GM23338 (cell line): ENCODE results near the gene SHKBP1. TPM values are rescaled to one million over a fixed set of nuclear protein-coding genes. Genes with fewer than 3 reads are reported as not detected.

Source experiments
- ATAC-seq: fragments of 200-7000 bp; cut with Tn5 transposase; 3 replicates; pipeline ENCODE4 v1.9.1; 2020
- DNase-seq: peaks from one replicate; pipeline ENCODE4 v3.0.0-alpha.2; 2015; ENCODE audit warnings: low spot score
- H2AFZ ChIP-seq: fragments of 200-600 bp; sonication (generic); 2 replicates; pipeline ENCODE4 v1.8.0; 2016; ENCODE audit warnings: antibody characterized with exemption, mild to moderate bottlenecking, moderate library complexity
- H3F3A ChIP-seq: fragments of 200-600 bp; sonication (generic); replicated peaks from 2 replicates; pipeline ENCODE4 v1.8.0; 2017; ENCODE audit warnings: antibody characterized with exemption, mixed run types, low read depth
- H3K27ac ChIP-seq: fragments of 200-600 bp; sonication (generic); 2 replicates; pipeline ENCODE4 v1.6.1; 2016; ENCODE audit warnings: low read depth
- H3K27me3 ChIP-seq: fragments of 200-600 bp; sonication (generic); 2 replicates; pipeline ENCODE4 v1.8.0; 2016; ENCODE audit warnings: mild to moderate bottlenecking, mixed run types, moderate library complexity; ENCODE audit not compliant: insufficient read depth
- H3K36me3 ChIP-seq: fragments of 200-600 bp; sonication (generic); 2 replicates; pipeline ENCODE4 v1.8.0; 2016; ENCODE audit warnings: mild to moderate bottlenecking; ENCODE audit not compliant: insufficient read depth
- H3K4me1 ChIP-seq: fragments of 200-600 bp; sonication (generic); 2 replicates; pipeline ENCODE4 v1.8.0; 2016; ENCODE audit warnings: mild to moderate bottlenecking, moderate library complexity; ENCODE audit not compliant: insufficient read depth
- H3K4me2 ChIP-seq: fragments of 200-600 bp; sonication (generic); 2 replicates; pipeline ENCODE4 v1.7.1; 2017; ENCODE audit warnings: mixed run types
- H3K4me3 ChIP-seq: fragments of 200-600 bp; sonication (generic); 2 replicates; pipeline ENCODE4 v1.6.1; 2016; ENCODE audit warnings: mixed run types
- H3K79me2 ChIP-seq: fragments of 200-600 bp; sonication (generic); replicated peaks from 2 replicates; pipeline ENCODE4 v1.8.0; 2017; ENCODE audit warnings: mild to moderate bottlenecking; ENCODE audit not compliant: insufficient read depth
- H3K9me2 ChIP-seq: fragments of 200-600 bp; sonication (generic); 2 replicates; pipeline ENCODE4 v1.8.0; 2017; ENCODE audit not compliant: insufficient read depth
- H4K20me1 ChIP-seq: fragments of 200-600 bp; sonication (generic); replicated peaks from 2 replicates; pipeline ENCODE4 v1.8.0; 2017; ENCODE audit warnings: mild to moderate bottlenecking; ENCODE audit not compliant: insufficient read depth
- H3K27ac Mint-ChIP-seq: 2 replicates; pipeline ENCODE4 v1.8.0; 2020; ENCODE audit warnings: inconsistent platforms, mild to moderate bottlenecking, moderate library complexity, mixed read lengths
- H3K27me3 Mint-ChIP-seq: 3 replicates; pipeline ENCODE4 v1.8.0; 2022; ENCODE audit warnings: low read depth, mild to moderate bottlenecking, moderate library complexity, mixed read lengths, inconsistent platforms; ENCODE audit not compliant: insufficient read depth, poor library complexity
- H3K36me3 Mint-ChIP-seq: 3 replicates; pipeline ENCODE4 v1.8.0; 2021; ENCODE audit warnings: low read depth, mild to moderate bottlenecking, inconsistent platforms, moderate library complexity, mixed read lengths
- H3K4me1 Mint-ChIP-seq: 3 replicates; pipeline ENCODE4 v1.8.0; 2020; ENCODE audit warnings: mild to moderate bottlenecking, inconsistent platforms, mixed read lengths
- H3K4me3 Mint-ChIP-seq: 3 replicates; pipeline ENCODE4 v1.8.0; 2021; ENCODE audit warnings: moderate library complexity, mild to moderate bottlenecking, inconsistent platforms, mixed read lengths
- H3K9me3 Mint-ChIP-seq: 3 replicates; pipeline ENCODE4 v1.8.0; 2020; ENCODE audit warnings: moderate library complexity, mild to moderate bottlenecking, inconsistent platforms, mixed read lengths
- CREB1 ChIP-seq: fragments of 250-450 bp; sonication (Bioruptor Pico); IDR thresholded peaks from 2 replicates; pipeline ENCODE4 v1.5.0; 2020; ENCODE audit warnings: low read depth, mild to moderate bottlenecking, moderate library complexity
- EZH2 ChIP-seq: fragments of 200-600 bp; sonication (generic); IDR thresholded peaks from one replicate; pipeline ENCODE4 v1.8.0; 2017; ENCODE audit warnings: antibody characterized with exemption, mild to moderate bottlenecking, low read depth; ENCODE audit not compliant: unreplicated experiment
- EZH2phosphoT487 ChIP-seq: fragments of 200-600 bp; sonication (generic); IDR thresholded peaks from one replicate; pipeline ENCODE4 v1.8.1; 2018; ENCODE audit warnings: antibody characterized with exemption; ENCODE audit not compliant: unreplicated experiment
- JUNB ChIP-seq: IDR thresholded peaks from one replicate; pipeline ENCODE4 v1.6.1; 2016; ENCODE audit warnings: antibody characterized with exemption; ENCODE audit not compliant: unreplicated experiment
- NANOG ChIP-seq: IDR thresholded peaks from 2 replicates; pipeline ENCODE4 v1.6.1; 2016; ENCODE audit warnings: antibody characterized with exemption, borderline replicate concordance
- POLR2AphosphoS5 ChIP-seq: IDR thresholded peaks from 2 replicates; pipeline ENCODE4 v1.6.1; 2016; ENCODE audit warnings: antibody characterized with exemption, low read depth
- STAT1 ChIP-seq: IDR thresholded peaks from one replicate; pipeline ENCODE4 v1.6.1; 2016; ENCODE audit warnings: antibody characterized with exemption; ENCODE audit not compliant: unreplicated experiment
- ZNF114 ChIP-seq: fragments of 250-450 bp; sonication (Bioruptor Pico); IDR thresholded peaks from 2 replicates; pipeline ENCODE4 v1.5.0; 2020; ENCODE audit warnings: mild to moderate bottlenecking, moderate library complexity
- ZNF331 ChIP-seq: fragments of 250-450 bp; sonication (Bioruptor Pico); IDR thresholded peaks from 2 replicates; pipeline ENCODE4 v1.5.0; 2020; ENCODE audit warnings: low read depth, mild to moderate bottlenecking, moderate library complexity
- polyA plus RNA-seq: library from polyadenylated mRNA; unstranded; fragments of >200 nt; fragmentation: Nextera tagmentation; extraction: Ambion mirVana; gene quantifications from 2 replicates; pipeline ENCODE4 v1.2.1, GENCODE V29; 2016
- total RNA-seq: library from RNA; depleted of rRNA; stranded (reverse); fragments of >200 nt; shearing (Covaris generic); gene quantifications from 2 replicates; pipeline ENCODE4 v1.2.3, GENCODE V29; 2014
- TF ChIP-seq, protein P1 (sequence below): IDR thresholded peaks from 2 replicates; pipeline ENCODE4 v1.6.1; 2016; ENCODE audit warnings: antibody characterized with exemption
- TF ChIP-seq, protein P2 (sequence below), 2 experiments: fragments of 200-600 bp in 1 of 2; sonication (generic) in 1 of 2; conservative IDR thresholded peaks; 2 replicates each; pipeline versions ENCODE4 v1.5.1 to v1.6.1; 2016 to 2017; ENCODE audit warnings: antibody characterized with exemption in 2 of 2, low read depth in 2 of 2, mild to moderate bottlenecking in 2 of 2, moderate library complexity in 1 of 2
- TF ChIP-seq, protein P3 (sequence below): IDR thresholded peaks from one replicate; pipeline ENCODE4 v1.6.1; 2018; ENCODE audit warnings: antibody characterized with exemption; ENCODE audit not compliant: unreplicated experiment
- TF ChIP-seq, protein P4 (sequence below): fragments of 250-450 bp; sonication (Bioruptor Pico); IDR thresholded peaks from 2 replicates; pipeline ENCODE4 v1.5.0; 2020; ENCODE audit warnings: mild to moderate bottlenecking, moderate library complexity

The SHKBP1 gene
- total and polyA plus RNA-seq, 2 experiments from 2014 or later: 63.2 to 69.8 TPM

DNA sequence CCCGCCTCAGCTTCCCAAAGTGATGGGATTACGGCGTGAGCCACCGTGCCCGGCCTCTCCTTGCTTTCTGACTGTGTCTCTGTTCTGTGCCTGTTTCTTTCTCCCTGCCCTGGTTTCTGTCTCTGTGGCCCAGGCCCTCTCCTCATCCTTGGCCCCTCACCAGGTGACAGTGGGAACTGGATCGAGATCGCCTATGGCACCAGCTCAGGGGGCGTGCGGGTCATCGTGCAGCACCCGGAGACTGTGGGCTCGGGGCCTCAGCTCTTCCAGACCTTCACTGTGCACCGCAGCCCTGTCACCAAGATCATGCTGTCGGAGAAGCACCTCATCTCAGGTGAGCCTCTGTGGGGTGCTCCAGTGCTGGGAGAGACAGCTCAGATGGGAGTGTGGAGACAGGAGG is 9.9 kb downstream of the SHKBP1 start:
- DNase-seq (no peak), ATAC-seq (no peak)
- Mint-ChIP-seq H3K27me3 (peaks cover 10% of the 10 kb centered on the region), H3K4me3 (no peak overlapping the region), H3K4me1 (no peaks in the 10 kb centered on the region), H3K27ac (no peak overlapping the region), H3K9me3 (no peaks in the 10 kb centered on the region), H3K36me3 (peaks cover 28% of the 10 kb centered on the region)
- no peaks in the 10 kb centered on the region for H3K4me1 ChIP-seq
- H4K20me1 ChIP-seq: peaks cover 4% of the 10 kb centered on the region; the same call in 1 of the 2 replicates
- no peaks in the 10 kb centered on the region for H3K9me2 ChIP-seq
- no peaks in the 10 kb centered on the region for H3K79me2 ChIP-seq
- no peak overlapping the region for H3K4me3 ChIP-seq
- no peak overlapping the region for H3K27ac ChIP-seq
- no peaks in the 10 kb centered on the region for H3K27me3 ChIP-seq
- peaks cover 3% of the 10 kb centered on the region; the same call in 1 of the 2 replicates for H3K36me3 ChIP-seq
- H3K4me2 ChIP-seq: no peak overlapping the region
- TF ChIP-seq NANOG (no peak), POLR2AphosphoS5 (no peak), ZNF114 (CRISPR knock-in tag) (no peak), EZH2phosphoT487 (no peak), JUNB (no peak), CREB1 (no peak), EZH2 (no peak), STAT1 (no peak), ZNF331 (no peak)
- TF ChIP-seq, protein P1, sequence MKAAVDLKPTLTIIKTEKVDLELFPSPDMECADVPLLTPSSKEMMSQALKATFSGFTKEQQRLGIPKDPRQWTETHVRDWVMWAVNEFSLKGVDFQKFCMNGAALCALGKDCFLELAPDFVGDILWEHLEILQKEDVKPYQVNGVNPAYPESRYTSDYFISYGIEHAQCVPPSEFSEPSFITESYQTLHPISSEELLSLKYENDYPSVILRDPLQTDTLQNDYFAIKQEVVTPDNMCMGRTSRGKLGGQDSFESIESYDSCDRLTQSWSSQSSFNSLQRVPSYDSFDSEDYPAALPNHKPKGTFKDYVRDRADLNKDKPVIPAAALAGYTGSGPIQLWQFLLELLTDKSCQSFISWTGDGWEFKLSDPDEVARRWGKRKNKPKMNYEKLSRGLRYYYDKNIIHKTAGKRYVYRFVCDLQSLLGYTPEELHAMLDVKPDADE: no peak
- TF ChIP-seq, protein P2, sequence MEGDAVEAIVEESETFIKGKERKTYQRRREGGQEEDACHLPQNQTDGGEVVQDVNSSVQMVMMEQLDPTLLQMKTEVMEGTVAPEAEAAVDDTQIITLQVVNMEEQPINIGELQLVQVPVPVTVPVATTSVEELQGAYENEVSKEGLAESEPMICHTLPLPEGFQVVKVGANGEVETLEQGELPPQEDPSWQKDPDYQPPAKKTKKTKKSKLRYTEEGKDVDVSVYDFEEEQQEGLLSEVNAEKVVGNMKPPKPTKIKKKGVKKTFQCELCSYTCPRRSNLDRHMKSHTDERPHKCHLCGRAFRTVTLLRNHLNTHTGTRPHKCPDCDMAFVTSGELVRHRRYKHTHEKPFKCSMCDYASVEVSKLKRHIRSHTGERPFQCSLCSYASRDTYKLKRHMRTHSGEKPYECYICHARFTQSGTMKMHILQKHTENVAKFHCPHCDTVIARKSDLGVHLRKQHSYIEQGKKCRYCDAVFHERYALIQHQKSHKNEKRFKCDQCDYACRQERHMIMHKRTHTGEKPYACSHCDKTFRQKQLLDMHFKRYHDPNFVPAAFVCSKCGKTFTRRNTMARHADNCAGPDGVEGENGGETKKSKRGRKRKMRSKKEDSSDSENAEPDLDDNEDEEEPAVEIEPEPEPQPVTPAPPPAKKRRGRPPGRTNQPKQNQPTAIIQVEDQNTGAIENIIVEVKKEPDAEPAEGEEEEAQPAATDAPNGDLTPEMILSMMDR (conservative IDR thresholded peaks at IDR 0.05; ENCODE audit: low read depth in 2 of 2): no peak
- TF ChIP-seq, protein P3, sequence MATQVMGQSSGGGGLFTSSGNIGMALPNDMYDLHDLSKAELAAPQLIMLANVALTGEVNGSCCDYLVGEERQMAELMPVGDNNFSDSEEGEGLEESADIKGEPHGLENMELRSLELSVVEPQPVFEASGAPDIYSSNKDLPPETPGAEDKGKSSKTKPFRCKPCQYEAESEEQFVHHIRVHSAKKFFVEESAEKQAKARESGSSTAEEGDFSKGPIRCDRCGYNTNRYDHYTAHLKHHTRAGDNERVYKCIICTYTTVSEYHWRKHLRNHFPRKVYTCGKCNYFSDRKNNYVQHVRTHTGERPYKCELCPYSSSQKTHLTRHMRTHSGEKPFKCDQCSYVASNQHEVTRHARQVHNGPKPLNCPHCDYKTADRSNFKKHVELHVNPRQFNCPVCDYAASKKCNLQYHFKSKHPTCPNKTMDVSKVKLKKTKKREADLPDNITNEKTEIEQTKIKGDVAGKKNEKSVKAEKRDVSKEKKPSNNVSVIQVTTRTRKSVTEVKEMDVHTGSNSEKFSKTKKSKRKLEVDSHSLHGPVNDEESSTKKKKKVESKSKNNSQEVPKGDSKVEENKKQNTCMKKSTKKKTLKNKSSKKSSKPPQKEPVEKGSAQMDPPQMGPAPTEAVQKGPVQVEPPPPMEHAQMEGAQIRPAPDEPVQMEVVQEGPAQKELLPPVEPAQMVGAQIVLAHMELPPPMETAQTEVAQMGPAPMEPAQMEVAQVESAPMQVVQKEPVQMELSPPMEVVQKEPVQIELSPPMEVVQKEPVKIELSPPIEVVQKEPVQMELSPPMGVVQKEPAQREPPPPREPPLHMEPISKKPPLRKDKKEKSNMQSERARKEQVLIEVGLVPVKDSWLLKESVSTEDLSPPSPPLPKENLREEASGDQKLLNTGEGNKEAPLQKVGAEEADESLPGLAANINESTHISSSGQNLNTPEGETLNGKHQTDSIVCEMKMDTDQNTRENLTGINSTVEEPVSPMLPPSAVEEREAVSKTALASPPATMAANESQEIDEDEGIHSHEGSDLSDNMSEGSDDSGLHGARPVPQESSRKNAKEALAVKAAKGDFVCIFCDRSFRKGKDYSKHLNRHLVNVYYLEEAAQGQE: no peak
- TF ChIP-seq, protein P4, sequence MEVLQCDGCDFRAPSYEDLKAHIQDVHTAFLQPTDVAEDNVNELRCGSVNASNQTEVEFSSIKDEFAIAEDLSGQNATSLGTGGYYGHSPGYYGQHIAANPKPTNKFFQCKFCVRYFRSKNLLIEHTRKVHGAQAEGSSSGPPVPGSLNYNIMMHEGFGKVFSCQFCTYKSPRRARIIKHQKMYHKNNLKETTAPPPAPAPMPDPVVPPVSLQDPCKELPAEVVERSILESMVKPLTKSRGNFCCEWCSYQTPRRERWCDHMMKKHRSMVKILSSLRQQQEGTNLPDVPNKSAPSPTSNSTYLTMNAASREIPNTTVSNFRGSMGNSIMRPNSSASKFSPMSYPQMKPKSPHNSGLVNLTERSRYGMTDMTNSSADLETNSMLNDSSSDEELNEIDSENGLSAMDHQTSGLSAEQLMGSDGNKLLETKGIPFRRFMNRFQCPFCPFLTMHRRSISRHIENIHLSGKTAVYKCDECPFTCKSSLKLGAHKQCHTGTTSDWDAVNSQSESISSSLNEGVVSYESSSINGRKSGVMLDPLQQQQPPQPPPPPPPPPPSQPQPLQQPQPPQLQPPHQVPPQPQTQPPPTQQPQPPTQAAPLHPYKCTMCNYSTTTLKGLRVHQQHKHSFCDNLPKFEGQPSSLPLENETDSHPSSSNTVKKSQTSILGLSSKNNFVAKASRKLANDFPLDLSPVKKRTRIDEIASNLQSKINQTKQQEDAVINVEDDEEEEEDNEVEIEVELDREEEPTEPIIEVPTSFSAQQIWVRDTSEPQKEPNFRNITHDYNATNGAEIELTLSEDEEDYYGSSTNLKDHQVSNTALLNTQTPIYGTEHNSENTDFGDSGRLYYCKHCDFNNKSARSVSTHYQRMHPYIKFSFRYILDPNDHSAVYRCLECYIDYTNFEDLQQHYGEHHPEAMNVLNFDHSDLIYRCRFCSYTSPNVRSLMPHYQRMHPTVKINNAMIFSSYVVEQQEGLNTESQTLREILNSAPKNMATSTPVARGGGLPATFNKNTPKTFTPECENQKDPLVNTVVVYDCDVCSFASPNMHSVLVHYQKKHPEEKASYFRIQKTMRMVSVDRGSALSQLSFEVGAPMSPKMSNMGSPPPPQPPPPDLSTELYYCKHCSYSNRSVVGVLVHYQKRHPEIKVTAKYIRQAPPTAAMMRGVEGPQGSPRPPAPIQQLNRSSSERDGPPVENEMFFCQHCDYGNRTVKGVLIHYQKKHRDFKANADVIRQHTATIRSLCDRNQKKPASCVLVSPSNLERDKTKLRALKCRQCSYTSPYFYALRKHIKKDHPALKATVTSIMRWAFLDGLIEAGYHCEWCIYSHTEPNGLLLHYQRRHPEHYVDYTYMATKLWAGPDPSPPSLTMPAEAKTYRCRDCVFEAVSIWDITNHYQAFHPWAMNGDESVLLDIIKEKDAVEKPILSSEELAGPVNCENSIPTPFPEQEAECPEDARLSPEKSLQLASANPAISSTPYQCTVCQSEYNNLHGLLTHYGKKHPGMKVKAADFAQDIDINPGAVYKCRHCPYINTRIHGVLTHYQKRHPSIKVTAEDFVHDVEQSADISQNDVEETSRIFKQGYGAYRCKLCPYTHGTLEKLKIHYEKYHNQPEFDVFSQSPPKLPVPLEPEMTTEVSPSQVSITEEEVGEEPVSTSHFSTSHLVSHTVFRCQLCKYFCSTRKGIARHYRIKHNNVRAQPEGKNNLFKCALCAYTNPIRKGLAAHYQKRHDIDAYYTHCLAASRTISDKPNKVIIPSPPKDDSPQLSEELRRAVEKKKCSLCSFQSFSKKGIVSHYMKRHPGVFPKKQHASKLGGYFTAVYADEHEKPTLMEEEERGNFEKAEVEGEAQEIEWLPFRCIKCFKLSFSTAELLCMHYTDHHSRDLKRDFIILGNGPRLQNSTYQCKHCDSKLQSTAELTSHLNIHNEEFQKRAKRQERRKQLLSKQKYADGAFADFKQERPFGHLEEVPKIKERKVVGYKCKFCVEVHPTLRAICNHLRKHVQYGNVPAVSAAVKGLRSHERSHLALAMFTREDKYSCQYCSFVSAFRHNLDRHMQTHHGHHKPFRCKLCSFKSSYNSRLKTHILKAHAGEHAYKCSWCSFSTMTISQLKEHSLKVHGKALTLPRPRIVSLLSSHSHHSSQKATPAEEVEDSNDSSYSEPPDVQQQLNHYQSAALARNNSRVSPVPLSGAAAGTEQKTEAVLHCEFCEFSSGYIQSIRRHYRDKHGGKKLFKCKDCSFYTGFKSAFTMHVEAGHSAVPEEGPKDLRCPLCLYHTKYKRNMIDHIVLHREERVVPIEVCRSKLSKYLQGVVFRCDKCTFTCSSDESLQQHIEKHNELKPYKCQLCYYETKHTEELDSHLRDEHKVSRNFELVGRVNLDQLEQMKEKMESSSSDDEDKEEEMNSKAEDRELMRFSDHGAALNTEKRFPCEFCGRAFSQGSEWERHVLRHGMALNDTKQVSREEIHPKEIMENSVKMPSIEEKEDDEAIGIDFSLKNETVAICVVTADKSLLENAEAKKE (CRISPR knock-in tag): no peak
- no peak overlapping the region for H2AFZ ChIP-seq
- H3F3A ChIP-seq: 0 out of 2 replicates have a peak, but pooled peaks cover 4% of the 10 kb centered on the region
